Measurements from ENCODE around the gene ASPSCR1.

- TF ChIP-seq ELK1 (CRISPR knock-in tag; IDR thresholded peaks at IDR 0.05) (no peak), E2F4 (CRISPR knock-in tag; IDR thresholded peaks at IDR 0.05; ENCODE audit: low read depth) (no peak), STAT6 (CRISPR knock-in tag; IDR thresholded peaks at IDR 0.05) (no peak), PHF21A (IDR thresholded peaks at IDR 0.05; ENCODE audit: borderline replicate concordance, low read depth) (no peak), ETV1 (tag; conservative IDR thresholded peaks at IDR 0.05; ENCODE audit: low read depth) (no peak), VEZF1 (CRISPR knock-in tag; IDR thresholded peaks at IDR 0.05) (no peak), ZNF12 (CRISPR knock-in tag; IDR thresholded peaks at IDR 0.05) (no peak), RAD21 (CRISPR knock-in tag; conservative IDR thresholded peaks at IDR 0.05 in 1 of 2, IDR thresholded peaks at IDR 0.05 in 1 of 2) (no peak), CTCF (IDR thresholded peaks at IDR 0.05 in 2 of 3, conservative IDR thresholded peaks at IDR 0.05 in 1 of 3; ENCODE audit: insufficient read depth in 2 of 3, low read depth in 1 of 3, low read length in 3 of 3) (no peak), ZNF512 (tag; IDR thresholded peaks at IDR 0.05) (no peak), POLR2A (conservative IDR thresholded peaks at IDR 0.05) (0 out of 2 replicates have a peak, but pooled peaks have one; percentile 26), NR0B1 (IDR thresholded peaks at IDR 0.05; ENCODE audit: partially characterized antibody) (no peak), E2F5 (CRISPR knock-in tag; IDR thresholded peaks at IDR 0.05) (no peak), CBX3 (IDR thresholded peaks at IDR 0.05; ENCODE audit: borderline replicate concordance in 1 of 2, low read length in 2 of 2) (no peak)
Observed at GRCh38 chr17:81984773-81985410, 7.5 kb downstream of the ASPSCR1 start.

Data from K562 (cell line).